Kidney tubule cell (primary cell): ENCODE measurements around the gene MS4A6A.

ENCODE experiments used
- DNase-seq: peaks from one replicate; pipeline ENCODE4 v3.0.0-alpha.2; 2018; ENCODE audit warnings: low spot score

Gene MS4A6A

DNA sequence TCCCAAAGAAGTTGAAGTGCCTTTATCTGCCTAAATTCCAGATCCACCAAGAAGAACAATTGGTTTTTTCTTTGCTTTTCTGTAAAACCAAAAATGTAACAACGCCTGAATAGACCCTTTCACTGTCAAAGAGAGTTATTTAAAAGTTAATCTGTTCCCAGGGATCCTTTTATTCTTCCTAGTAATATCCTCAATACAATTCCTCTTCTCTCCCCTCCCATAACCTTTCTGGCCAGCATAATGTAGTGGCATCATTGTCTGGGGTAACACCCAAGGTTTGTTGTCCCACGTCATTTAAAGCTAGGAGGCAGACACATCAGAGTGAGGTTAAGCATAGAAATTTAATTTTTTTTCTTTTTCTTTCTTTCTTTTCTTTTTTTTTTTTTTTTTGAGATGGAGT is 54.5 kb downstream of the MS4A6A start:
- no peak for DNase-seq

DNA sequence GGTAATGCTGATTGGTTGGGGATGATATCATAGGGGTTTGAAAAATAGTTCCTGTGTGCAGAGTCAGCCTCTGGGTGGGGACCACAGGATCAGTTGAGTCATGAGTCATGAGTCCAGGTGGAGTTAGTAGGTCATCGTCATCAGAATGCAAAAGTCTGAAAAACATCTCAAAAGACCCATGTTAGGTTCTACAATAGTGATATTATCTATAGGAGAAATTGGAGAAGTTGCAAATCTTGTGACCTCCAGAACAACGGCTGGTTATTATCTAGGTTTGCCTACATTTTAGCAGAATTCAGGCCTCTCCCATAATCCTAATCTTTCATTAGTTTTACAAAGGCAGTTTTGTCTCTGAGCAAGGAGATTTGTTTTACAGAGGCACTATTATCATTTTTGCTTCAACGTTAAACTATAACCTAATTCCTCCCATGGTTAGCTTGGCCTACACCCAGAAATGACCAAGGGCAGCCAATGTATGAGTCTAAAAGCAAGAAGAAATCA is 55.5 kb downstream of the MS4A6A start:
- DNase-seq = peak; percentile 90

DNA sequence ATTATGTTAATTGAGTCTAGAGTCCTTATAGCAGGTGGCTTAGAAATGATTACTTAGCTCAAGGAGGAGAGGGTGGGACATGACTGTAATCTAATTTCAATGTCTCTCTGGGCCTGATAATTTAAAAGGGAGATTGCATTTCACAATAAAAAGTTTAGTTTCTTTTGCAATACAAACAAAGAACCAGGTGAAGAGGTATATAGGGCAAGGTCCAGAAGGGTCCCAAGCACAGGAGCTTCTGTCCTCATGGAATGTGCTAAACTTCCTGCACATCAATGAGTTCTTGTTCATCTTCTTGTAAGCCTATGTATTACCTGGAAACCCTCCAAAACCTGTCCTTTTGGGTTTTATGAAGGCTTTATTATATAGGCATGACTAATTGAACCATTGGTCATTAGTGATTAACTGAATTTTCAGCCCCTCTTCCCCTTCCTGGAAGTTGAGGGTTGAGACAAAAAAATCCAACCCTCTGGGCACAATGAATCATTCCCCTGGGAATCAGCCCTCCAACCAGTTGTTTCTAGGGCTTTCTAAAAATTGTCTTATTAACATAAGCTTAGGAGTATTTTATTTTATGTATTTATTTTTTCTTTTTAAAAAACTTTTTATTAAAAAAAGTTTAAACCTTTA is 56.8 kb downstream of the MS4A6A start:
- DNase-seq = peak; percentile 82

DNA sequence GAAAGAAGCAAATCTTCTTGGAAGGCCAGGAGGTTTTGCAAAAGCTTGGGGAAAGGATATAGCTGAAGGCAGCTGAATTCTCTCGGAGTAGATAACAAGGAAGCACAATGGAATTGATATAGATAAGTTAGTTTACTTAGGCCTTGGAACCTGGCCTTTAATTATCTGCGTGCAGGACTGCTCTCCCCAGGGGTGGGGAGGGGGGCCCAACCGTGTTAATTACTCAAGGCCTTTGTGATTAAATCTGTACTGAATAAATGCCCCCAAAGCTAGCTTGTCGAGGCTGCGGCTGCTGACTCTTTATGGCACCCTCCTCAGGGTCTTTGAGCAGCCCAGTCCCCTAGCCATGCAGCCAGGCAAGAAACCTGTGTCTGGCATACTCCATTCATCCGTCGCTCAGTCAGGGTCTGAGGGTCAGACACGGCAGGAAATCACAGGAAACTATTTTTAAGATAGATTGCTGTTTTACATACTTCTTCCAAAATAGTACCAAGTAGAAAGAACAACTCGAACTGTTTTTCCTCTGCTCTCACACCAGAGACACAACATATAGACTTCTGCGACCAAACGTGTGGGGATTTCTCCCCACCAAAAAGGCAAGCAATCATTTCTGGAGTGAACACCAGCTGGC is 58.0 kb downstream of the MS4A6A start:
- DNase-seq = no peak
